CD4-positive, alpha-beta T cell (primary cell): Measurements from ENCODE around the gene CTNNA3. TPM values are rescaled to one million over a fixed set of nuclear protein-coding genes. Genes with fewer than 3 reads are reported as not detected.
"Not testable (repeated sequence)": the region's sequence is repeated elsewhere in the genome, so short reads cannot be mapped to it uniquely, and the experiment has no call there.

Experiments used
- ATAC-seq: fragments of 200-7000 bp; cut with Tn5 transposase; one replicate; pipeline ENCODE4 v1.10.0; 2022; ENCODE audit warnings: mild to moderate bottlenecking; ENCODE audit not compliant: poor library complexity
- CTCF ChIA-PET: fragments of 350-600 bp; sonication (Branson Sonifier 250); formaldehyde crosslinking; loops from one replicate; lab custom pipeline; 2021; ENCODE audit warnings: antibody characterized with exemption, inconsistent platforms; lab: Charles Lee
- POLR2A ChIA-PET: fragments of 350-600 bp; sonication (Branson Sonifier 250); formaldehyde crosslinking; loops from one replicate; lab custom pipeline; 2021; ENCODE audit warnings: antibody characterized with exemption, inconsistent platforms; lab: Charles Lee
- DNase-seq, 14 experiments: peaks; one replicate each; pipeline ENCODE4 v3.0.0-alpha.2; 2013 to 2020; ENCODE audit warnings: mixed read lengths in 2 of 14
- H3K27ac ChIP-seq, 2 donors: one replicate each; pipeline versions ENCODE4 v1.5.1 to v1.7.0; 2013; ENCODE audit warnings: low read length in 2 of 2, low read depth in 1 of 2, mild to moderate bottlenecking in 1 of 2
- H3K27me3 ChIP-seq, 2 experiments: 1 replicate in 1 of 2; 2 replicates in 1 of 2; pipeline versions ENCODE4 v1.6.1 to v1.7.0; 2013; ENCODE audit warnings: low read length in 2 of 2, control low read depth in 1 of 2, mild to moderate bottlenecking in 1 of 2, moderate library complexity in 1 of 2; ENCODE audit not compliant: insufficient read depth in 2 of 2, control insufficient read depth in 1 of 2
- H3K36me3 ChIP-seq: one replicate; pipeline ENCODE4 v1.6.1; 2013; ENCODE audit warnings: low read length, control low read depth; ENCODE audit not compliant: insufficient read depth
- H3K4me1 ChIP-seq: one replicate; pipeline ENCODE4 v1.6.1; 2013; ENCODE audit warnings: low read length, control low read depth; ENCODE audit not compliant: insufficient read depth
- H3K4me3 ChIP-seq: one replicate; pipeline ENCODE4 v1.5.1; 2013; ENCODE audit warnings: mild to moderate bottlenecking, low read length, moderate library complexity
- H3K9me3 ChIP-seq, 2 experiments: 1 replicate in 1 of 2; 2 replicates in 1 of 2; pipeline versions ENCODE4 v1.6.1 to v1.7.0; 2013; ENCODE audit warnings: low read length in 2 of 2, mild to moderate bottlenecking in 2 of 2, control low read depth in 1 of 2, moderate library complexity in 1 of 2; ENCODE audit not compliant: control insufficient read depth in 1 of 2, insufficient read depth in 1 of 2
- H3K27ac Mint-ChIP-seq: one replicate; pipeline ENCODE4 v1.8.0; 2020; ENCODE audit warnings: mixed read lengths
- H3K27me3 Mint-ChIP-seq: one replicate; pipeline ENCODE4 v1.8.0; 2021; ENCODE audit warnings: mixed read lengths
- H3K36me3 Mint-ChIP-seq: one replicate; pipeline ENCODE4 v1.8.0; 2021; ENCODE audit warnings: low read depth, mixed read lengths
- H3K4me1 Mint-ChIP-seq: one replicate; pipeline ENCODE4 v1.8.0; 2021; ENCODE audit warnings: low read depth, mixed read lengths
- H3K4me3 Mint-ChIP-seq: one replicate; pipeline ENCODE4 v1.8.0; 2020; ENCODE audit warnings: mild to moderate bottlenecking, mixed read lengths
- H3K9me3 Mint-ChIP-seq: one replicate; pipeline ENCODE4 v1.8.0; 2020; ENCODE audit warnings: mixed read lengths
- intact Hi-C, 2 experiments: fragments of 100-400 bp; cut with DNase I in 1 of 2; cut with micrococcal nuclease in 1 of 2; formaldehyde crosslinking; loops; one replicate each; pipeline versions ENCODE4 v1.15.1 to v1.9.0; 2023 to 2025; cut with DNase I, micrococcal nuclease
- total RNA-seq, 174 experiments: library from RNA in 2 of 174; stranded (reverse) in 2 of 174; gene quantifications; one replicate each; pipeline ENCODE4 v1.2.3 and lab custom pipeline; 2021 to 2026
- TF ChIP-seq, protein P1 (sequence below): fragments of 200-600 bp; IDR thresholded peaks from one replicate; pipeline ENCODE4 v1.8.0; 2022; ENCODE audit warnings: antibody characterized with exemption, mild to moderate bottlenecking

The CTNNA3 gene
- total RNA-seq, 2 experiments from 2014 or later: 0.80 TPM; not detected in 1

DNA sequence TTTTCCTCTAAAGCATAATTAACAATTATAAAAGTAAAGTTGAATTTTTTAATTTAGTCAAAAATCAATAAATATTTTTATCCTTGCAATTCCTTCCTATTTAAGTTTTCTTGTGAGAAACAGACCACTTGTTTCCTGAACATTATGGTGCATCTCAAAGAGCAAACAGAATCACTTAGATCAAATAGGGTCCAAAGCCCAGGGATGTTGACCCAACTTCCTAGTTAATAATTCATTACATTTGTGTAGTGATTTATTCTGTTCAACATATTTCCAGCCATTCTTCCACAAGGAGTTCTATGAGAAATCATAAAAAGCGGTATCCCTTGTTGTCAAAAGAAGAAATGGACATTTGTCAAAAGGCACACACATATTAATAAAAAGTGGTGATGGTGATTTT, 454.5 kb downstream of the CTNNA3 start:
- Histone ChIP-seq H3K27me3 (no peaks in the 10 kb centered on the region), H3K27ac (no peak overlapping the region), H3K4me3 (no peak overlapping the region), H3K4me1 (no peaks in the 10 kb centered on the region), H3K9me3 (no peaks in the 10 kb centered on the region), H3K36me3 (no peaks in the 10 kb centered on the region)
- no peaks in the 10 kb centered on the region for H3K36me3 Mint-ChIP-seq
- H3K4me1 Mint-ChIP-seq: no peaks in the 10 kb centered on the region
- no peak overlapping the region for H3K27ac Mint-ChIP-seq
- intact Hi-C loops: no loop called here
- no peaks in the 10 kb centered on the region for H3K9me3 Mint-ChIP-seq
- CTCF ChIA-PET: no interaction called here
- POLR2A ChIA-PET: no interaction called here
- ATAC-seq (no peak), DNase-seq (no peak)
- TF ChIP-seq, protein P1, sequence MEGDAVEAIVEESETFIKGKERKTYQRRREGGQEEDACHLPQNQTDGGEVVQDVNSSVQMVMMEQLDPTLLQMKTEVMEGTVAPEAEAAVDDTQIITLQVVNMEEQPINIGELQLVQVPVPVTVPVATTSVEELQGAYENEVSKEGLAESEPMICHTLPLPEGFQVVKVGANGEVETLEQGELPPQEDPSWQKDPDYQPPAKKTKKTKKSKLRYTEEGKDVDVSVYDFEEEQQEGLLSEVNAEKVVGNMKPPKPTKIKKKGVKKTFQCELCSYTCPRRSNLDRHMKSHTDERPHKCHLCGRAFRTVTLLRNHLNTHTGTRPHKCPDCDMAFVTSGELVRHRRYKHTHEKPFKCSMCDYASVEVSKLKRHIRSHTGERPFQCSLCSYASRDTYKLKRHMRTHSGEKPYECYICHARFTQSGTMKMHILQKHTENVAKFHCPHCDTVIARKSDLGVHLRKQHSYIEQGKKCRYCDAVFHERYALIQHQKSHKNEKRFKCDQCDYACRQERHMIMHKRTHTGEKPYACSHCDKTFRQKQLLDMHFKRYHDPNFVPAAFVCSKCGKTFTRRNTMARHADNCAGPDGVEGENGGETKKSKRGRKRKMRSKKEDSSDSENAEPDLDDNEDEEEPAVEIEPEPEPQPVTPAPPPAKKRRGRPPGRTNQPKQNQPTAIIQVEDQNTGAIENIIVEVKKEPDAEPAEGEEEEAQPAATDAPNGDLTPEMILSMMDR: no peak
- H3K27me3 Mint-ChIP-seq: no peaks in the 10 kb centered on the region
- no peak overlapping the region for H3K4me3 Mint-ChIP-seq

DNA sequence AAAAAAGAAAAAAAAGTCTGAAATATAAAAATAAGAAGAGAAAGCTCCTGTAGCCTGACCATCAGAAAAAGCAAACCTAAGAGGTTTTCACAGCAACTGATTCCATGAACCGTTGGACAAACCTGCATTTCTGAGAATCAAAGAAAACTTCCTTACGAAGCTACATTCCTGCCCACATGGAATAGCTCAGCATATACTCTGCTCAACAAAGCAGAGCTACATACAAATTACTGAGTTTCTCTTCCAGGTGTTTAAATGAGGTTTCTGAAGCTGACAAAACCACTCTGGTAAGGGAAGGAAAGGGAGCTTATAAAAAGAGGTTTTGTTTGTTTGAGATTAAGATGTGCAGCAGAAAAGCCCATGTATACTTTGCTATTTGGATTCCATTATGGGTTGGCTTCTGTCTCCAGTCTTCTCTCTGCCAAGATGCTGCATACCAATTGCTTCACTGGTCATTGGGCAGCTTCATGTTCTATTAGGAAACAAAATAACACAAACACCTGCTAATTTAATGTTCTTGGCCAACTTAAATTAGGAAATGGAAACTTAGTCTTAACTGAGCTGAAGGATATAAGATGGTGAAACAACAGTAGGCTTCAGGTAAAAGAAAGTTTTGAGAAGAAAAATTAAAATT, 456.0 kb downstream of the CTNNA3 start:
- ChIA-PET CTCF (interaction anchor here (0.6 to 0.9 kb wide), 2 partner anchors 10 to 550 kb away, joined by 3 read pairs; no protein-coding TSS in a partner anchor), POLR2A (no interaction called here)
- H3K36me3 Mint-ChIP-seq: no peaks in the 10 kb centered on the region
- no peak for DNase-seq
- Histone ChIP-seq H3K9me3 (no peaks in the 10 kb centered on the region), H3K27me3 (no peaks in the 10 kb centered on the region), H3K4me1 (no peaks in the 10 kb centered on the region), H3K4me3 (no peak overlapping the region), H3K27ac (no peak overlapping the region), H3K36me3 (no peaks in the 10 kb centered on the region)
- H3K4me3 Mint-ChIP-seq: no peak overlapping the region
- H3K9me3 Mint-ChIP-seq: no peaks in the 10 kb centered on the region
- TF ChIP-seq, protein P1: no peak
- intact Hi-C loops: no loop called here
- no peak for ATAC-seq
- no peaks in the 10 kb centered on the region for H3K27me3 Mint-ChIP-seq
- no peak overlapping the region for H3K27ac Mint-ChIP-seq
- no peaks in the 10 kb centered on the region for H3K4me1 Mint-ChIP-seq

DNA sequence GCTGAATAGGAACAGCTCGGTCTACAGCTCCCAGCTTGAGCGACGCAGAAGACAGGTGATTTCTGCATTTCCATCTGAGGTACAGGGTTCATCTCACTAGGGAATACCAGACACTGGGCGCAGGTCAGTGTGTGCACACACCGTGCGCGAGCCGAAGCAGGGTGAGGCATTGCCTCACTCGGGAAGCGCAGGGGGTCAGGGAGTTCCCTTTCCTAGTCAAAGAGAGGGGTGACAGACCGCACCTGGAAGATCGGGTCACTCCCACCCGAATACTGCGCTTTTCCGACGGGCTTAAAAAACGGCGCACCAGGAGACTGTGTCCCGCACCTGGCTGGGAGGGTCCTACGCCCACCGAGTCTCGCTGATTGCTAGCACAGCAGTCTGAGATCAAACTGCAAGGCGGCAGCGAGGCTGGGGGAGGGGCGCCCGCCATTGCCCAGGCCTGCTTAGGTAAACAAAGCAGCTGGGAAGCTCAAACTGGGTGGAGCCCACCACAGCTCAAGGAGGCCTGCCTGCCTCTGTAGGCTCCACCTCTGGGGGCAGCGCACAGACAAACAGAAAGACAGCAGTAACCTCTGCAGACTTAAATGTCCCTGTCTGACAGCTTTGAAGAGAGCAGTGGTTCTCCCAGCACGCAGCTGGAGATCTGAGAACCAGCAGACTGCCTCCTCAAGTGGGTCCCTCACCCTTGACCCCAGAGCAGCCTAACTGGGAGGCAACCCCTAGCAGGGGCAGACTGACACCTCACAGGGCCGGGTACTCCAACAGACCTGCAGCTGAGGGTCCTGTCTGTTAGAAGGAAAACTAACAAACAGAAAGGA, 465.1 kb downstream of the CTNNA3 start:
- H3K4me3 Mint-ChIP-seq, H3K27ac Mint-ChIP-seq, H3K27me3 ChIP-seq, intact Hi-C loops, POLR2A ChIA-PET, H3K4me3 ChIP-seq, H3K9me3 ChIP-seq, H3K4me1 ChIP-seq, H3K4me1 Mint-ChIP-seq, H3K36me3 Mint-ChIP-seq, H3K27ac ChIP-seq, CTCF ChIA-PET, ATAC-seq, DNase-seq, H3K36me3 ChIP-seq: not testable (repeated sequence)
- Mint-ChIP-seq H3K27me3 (peaks cover 34% of the 10 kb centered on the region), H3K9me3 (peaks cover 17% of the 10 kb centered on the region)
